Forelimb muscle (tissue), 1 donor: ENCODE results near the gene DMD. TPM values are rescaled to one million over a fixed set of nuclear protein-coding genes. Genes with fewer than 3 reads are reported as not detected.
A peak's percentile ranks its signal among the peaks of the same experiment; 100 is the strongest.
"Not testable (repeated sequence)": the region's sequence is repeated elsewhere in the genome, so short reads cannot be mapped to it uniquely, and the experiment has no call there.

ENCODE experiments used
- DNase-seq: peaks from one replicate; pipeline ENCODE4 v3.0.0-alpha.2; 2013; ENCODE audit warnings: low read depth
- polyA plus RNA-seq: library from polyadenylated mRNA; unstranded; fragments of 120-200 nt; gene quantifications from one replicate; pipeline ENCODE4 v1.2.1, GENCODE V29; 2013; ENCODE audit not compliant: insufficient read length

DMD gene
- polyA plus RNA-seq, 1 donor: 100 TPM

DNA sequence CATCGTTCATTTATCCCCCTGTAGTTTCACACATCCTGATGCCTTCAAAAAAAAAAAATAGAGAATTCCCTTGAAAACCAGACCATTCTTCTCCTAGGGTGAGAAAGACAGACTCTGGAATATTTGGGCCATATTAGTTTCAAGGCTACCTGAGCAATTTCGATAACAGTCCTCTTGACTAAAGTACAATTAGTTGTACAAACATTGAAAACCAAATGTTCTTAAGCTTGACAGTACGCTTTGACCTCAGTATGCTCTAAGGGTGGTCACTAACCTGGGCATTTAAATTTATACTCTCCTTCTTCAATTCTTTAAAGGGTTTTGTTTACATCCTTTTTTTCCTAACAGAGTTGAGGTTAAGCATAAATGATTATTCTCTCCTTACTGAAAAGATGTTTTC is 1774.9 kb downstream of the DMD start:
- DNase-seq: no peak

DNA sequence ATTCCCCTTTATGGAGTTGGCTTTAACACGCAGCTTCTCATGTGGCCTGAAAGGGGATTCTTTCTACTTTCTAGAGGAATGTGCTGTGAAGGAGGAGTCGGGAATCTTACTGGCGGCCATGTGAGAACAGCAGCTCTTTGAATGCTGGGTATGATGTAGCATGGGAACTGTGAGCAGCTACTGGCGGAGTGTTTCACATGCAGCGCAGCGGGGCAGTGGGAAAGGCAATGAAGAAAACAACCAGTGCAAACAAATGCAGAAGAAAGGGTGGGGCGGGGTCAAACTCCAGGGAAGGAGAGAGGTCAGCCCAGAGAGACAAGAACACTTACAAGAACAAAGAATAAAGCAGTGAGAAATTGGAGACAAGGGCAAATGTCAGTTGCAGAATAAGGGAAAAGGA is 1775.8 kb downstream of the DMD start:
- no peak for DNase-seq

DNA sequence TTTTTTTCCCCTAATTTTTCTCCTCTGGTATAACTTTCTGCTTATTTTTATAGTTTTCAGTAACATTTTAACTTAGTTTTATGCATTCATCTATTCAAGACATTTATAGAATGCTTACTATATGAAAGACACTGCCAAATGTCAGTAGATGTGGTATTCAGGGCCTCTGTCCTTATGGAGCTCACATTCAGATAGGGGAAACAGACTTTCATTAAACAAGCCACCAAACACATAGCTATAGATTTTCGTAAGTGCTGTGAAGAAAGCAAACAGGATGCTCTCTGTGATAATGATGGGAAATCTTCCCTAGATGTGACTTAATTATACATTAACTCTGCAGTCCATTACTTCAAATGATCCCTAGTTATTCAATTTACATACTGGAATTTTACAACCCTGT is 1777.5 kb downstream of the DMD start:
- DNase-seq: no peak

- no peak for DNase-seq
These were observed 1781.4 kb downstream of the DMD start for GRCh38 chrX:31429915-31430314.

DNA sequence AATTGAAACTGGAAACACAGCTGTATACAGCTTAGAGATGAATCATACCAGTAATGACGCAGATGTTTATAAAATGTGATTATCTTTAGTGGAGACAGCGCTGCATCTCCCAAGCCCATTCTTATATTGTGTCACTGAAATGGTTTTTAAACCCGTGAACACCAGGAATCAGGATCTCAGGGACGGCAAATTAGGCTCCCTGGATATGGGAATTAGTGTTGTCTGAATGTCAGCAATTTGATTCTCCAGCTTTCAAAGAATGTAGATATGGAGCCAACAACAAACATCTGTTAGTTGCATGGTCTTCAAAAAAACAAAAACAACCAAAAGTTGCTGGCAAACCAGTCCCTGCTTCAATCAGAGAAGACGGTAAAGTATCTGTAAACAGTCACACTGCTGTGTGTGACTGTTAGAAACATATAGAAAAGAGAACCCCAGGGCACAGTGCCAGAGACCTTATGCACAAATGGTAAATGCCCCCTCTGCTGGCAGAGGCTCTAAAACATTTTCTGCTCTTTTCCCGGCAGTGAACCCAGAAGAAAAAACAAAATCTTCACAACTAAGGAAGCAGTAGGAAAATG is 1787.7 kb downstream of the DMD start:
- peak; percentile 46 for DNase-seq

GRCh38 chrX:31421441-31421840 is 1789.9 kb downstream of the DMD start:
- no peak for DNase-seq

GRCh38 chrX:31420711-31421151 is 1790.6 kb downstream of the DMD start:
- no peak for DNase-seq

- DNase-seq: no peak
These were observed 1791.0 kb downstream of the DMD start for GRCh38 chrX:31420302-31420701.

DNA sequence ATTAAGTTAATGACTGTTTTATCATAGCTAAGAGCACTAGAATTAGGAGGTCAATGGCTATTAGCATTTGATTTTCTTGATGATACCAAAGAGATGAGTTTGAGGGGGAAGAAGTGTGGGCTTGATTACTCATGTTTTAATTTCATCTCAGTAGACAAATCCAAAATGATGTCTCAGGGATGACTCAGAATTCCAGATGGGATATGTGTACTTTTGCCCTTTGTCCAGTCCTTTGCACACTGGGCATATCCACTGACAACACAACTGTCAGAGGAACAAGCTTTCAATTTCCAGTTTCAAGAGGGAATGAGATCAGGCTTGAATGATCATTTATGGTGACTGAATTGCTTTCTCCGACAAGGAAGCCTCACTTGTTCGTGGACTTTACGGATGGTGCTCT is 1814.2 kb downstream of the DMD start:
- no peak for DNase-seq

DNA sequence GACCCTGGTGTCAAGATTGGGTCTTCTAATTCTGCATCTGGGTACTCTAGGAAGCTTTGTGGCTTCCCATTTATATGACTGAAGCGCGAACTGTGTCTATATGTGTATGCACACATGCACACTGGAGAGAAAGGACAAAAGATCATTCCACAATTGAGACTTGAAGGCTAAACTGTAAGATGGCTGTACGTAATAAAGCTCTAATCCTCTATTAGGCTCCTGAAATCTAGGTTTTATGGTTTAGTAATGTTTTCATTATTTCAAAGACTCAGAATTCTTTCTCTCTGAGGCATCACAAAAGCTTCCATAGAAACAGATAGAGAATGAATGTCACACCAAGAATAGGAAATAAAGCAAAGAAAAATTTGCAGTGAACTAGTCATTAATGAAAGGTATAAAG is 1818.8 kb downstream of the DMD start:
- DNase-seq: no peak

GRCh38 chrX:31388946-31389345 is 1822.4 kb downstream of the DMD start:
- DNase-seq: no peak

DNA sequence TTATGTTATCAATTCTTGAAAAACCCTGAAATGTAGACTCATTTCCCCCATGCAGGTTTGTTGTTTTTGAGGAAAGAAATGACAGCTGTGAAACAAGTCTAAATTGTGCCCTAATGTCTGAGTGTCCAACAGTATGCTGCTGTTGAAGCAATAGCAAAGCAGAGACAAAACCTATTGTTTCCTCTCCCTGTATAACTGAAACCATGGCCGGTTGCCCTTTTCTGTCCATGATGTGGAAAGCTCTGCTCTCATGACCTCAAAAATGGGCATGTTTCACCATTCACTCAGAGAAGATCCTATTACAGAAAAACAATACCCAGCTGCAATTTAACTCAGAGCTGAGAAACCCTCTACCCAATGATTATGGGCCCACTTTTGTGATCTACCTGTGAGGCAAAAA is 1826.9 kb downstream of the DMD start:
- DNase-seq: no peak

GRCh38 chrX:31383991-31384390 is 1827.4 kb downstream of the DMD start:
- no peak for DNase-seq

DNA sequence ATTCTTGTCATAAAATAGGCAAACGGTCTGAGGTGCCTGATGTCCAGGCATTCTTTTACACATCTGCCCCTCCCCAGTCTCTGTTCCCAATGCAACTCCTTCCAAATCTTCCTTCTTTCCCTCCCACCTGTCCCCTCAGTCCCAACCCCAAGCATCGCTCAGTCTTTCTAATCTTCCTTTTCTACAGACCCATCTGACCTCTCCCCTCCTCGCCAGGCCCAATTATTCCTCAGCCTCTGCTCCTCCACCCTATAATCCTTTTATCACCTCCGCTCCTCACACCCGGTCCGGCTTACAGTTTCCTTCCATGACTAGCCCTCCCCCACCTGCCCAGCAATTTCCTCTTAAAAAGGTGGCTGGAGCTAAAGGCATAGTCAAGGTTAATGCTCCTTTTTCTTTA is 1832.4 kb downstream of the DMD start:
- not testable (repeated sequence) for DNase-seq

- not testable (repeated sequence) for DNase-seq
These were observed 1833.5 kb downstream of the DMD start for GRCh38 chrX:31377821-31378220.

- no peak for DNase-seq
These were observed 1834.8 kb downstream of the DMD start for GRCh38 chrX:31376408-31377022.

DNA sequence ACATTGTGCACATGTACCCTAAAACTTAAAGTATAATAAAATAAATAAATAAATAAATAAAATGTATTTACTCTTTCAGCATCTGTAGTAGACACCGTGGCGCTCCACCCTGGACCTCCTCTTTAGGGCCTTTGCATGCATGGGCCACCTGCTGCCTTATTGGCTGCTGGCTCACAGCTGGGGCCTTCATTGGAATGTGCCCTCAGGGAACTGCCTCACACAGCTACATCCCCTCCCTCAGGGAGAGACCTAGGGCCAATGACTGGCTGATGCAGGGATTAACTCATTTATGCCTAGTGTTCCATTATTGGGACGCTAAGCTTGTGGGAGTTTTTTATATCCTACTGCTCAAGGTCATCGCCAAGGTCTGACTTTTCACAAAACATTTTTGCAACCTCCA is 1836.6 kb downstream of the DMD start:
- no peak for DNase-seq

- no peak for DNase-seq
These were observed 1839.4 kb downstream of the DMD start for GRCh38 chrX:31371956-31372355.

GRCh38 chrX:31367816-31368215 is 1843.5 kb downstream of the DMD start:
- DNase-seq: no peak

GRCh38 chrX:31366041-31366440 is 1845.3 kb downstream of the DMD start:
- DNase-seq: no peak

DNA sequence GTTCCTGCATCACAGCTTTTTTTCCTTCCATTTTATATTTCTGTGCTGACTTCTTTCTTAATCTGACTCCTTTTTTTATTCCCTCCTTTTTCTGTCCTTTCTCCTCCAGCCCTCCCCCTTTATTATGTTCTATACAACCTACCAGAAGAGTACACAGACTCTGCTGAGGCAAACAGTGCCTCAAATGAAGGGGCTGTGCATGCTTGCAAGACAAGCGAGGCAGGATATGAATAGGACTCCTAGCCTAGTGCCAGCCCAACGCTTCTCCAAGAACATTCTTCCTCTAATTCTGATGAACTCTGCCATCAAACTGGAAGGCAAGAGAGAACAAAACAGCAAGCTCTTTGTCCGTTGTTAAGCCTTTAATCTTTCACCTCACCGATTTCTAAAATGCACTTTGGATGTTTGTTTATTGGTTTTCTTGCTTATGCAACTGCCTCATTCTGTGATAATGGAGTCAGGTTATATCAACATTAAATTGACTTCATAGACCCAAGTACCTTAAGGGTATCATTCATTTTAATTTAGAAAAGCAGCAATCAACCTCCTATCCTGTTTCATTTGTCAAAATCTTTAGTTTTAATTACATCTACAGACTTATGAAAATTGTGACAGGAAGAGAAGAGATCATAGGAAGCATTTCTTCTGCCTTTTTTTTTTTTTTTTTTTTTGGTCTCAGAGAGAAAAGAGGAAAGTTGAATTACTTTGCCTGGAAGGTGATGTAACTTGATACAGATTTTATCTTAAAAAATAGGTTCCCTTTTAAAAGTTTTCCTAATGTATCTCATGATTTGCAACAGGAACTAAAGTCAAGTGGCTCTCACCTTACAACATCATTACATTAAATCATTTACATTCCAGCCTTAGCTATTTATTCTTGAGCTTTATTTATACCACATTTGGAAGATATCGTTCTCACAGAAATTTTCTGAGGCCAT is 1854.8 kb downstream of the DMD start:
- DNase-seq: no peak

- DNase-seq: no peak
These were observed 1856.0 kb downstream of the DMD start for GRCh38 chrX:31355206-31355955.
